CD4-positive, alpha-beta memory T cell (primary cell): ENCODE data around the gene MRPL21. TPM values are rescaled to one million over a fixed set of nuclear protein-coding genes. Genes with fewer than 3 reads are reported as not detected.
A peak's percentile ranks its signal among the peaks of the same experiment; 100 is the strongest.
"Not testable (repeated sequence)": the region's sequence is repeated elsewhere in the genome, so short reads cannot be mapped to it uniquely, and the experiment has no call there.

Experiments
- CTCF ChIA-PET: fragments of 350-600 bp; sonication (Branson Sonifier 250); formaldehyde crosslinking; loops from one replicate; lab custom pipeline; 2021; ENCODE audit warnings: inconsistent platforms; ENCODE audit not compliant: partially characterized antibody; lab: Charles Lee
- POLR2A ChIA-PET: fragments of 350-600 bp; sonication (Branson Sonifier 250); formaldehyde crosslinking; loops from one replicate; lab custom pipeline; 2021; ENCODE audit not compliant: partially characterized antibody; lab: Charles Lee
- DNase-seq, 5 donors: peaks; one replicate each; pipeline versions ENCODE4 v3.0.0 to v3.0.0-alpha.2; 2020 to 2022; ENCODE audit warnings: mixed read lengths in 1 of 5
- H3K27ac ChIP-seq: one replicate; pipeline ENCODE4 v1.7.0; 2013; ENCODE audit warnings: low read depth, low read length
- H3K27me3 ChIP-seq: 2 replicates; pipeline ENCODE4 v1.7.0; 2013; ENCODE audit warnings: mild to moderate bottlenecking, low read length, moderate library complexity; ENCODE audit not compliant: insufficient read depth
- H3K36me3 ChIP-seq: 2 replicates; pipeline ENCODE4 v1.7.0; 2013; ENCODE audit warnings: mild to moderate bottlenecking, low read length, moderate library complexity; ENCODE audit not compliant: insufficient read depth
- H3K4me1 ChIP-seq: 2 replicates; pipeline ENCODE4 v1.7.0; 2013; ENCODE audit warnings: mild to moderate bottlenecking, low read length, moderate library complexity; ENCODE audit not compliant: insufficient read depth
- H3K4me3 ChIP-seq, 2 donors: one replicate each; pipeline ENCODE4 v1.7.0; 2013; ENCODE audit warnings: low read length in 2 of 2, mild to moderate bottlenecking in 1 of 2
- H3K9me3 ChIP-seq, 2 donors: one replicate each; pipeline ENCODE4 v1.7.0; 2013; ENCODE audit warnings: low read length in 2 of 2, control low read depth in 1 of 2; ENCODE audit not compliant: control insufficient read depth in 1 of 2
- H3K27ac Mint-ChIP-seq, 7 donors: one replicate each; pipeline ENCODE4 v1.8.0; 2020 to 2021; ENCODE audit warnings: mixed read lengths in 7 of 7, mild to moderate bottlenecking in 6 of 7, inconsistent platforms in 3 of 7, moderate library complexity in 3 of 7
- H3K27me3 Mint-ChIP-seq, 2 donors: one replicate each; pipeline ENCODE4 v1.8.0; 2020 to 2021; ENCODE audit warnings: mixed read lengths in 2 of 2
- H3K36me3 Mint-ChIP-seq, 2 donors: one replicate each; pipeline ENCODE4 v1.8.0; 2020 to 2021; ENCODE audit warnings: mixed read lengths in 2 of 2, inconsistent platforms in 1 of 2, mild to moderate bottlenecking in 1 of 2
- H3K4me1 Mint-ChIP-seq, 4 donors: one replicate each; pipeline ENCODE4 v1.8.0; 2020 to 2021; ENCODE audit warnings: mixed read lengths in 4 of 4, mild to moderate bottlenecking in 1 of 4
- H3K4me3 Mint-ChIP-seq, 8 donors: one replicate each; pipeline ENCODE4 v1.8.0; 2020 to 2021; ENCODE audit warnings: mixed read lengths in 8 of 8, mild to moderate bottlenecking in 7 of 8, moderate library complexity in 6 of 8, inconsistent platforms in 3 of 8
- H3K9me3 Mint-ChIP-seq, 8 donors: one replicate each; pipeline ENCODE4 v1.8.0; 2020 to 2021; ENCODE audit warnings: mixed read lengths in 8 of 8, mild to moderate bottlenecking in 5 of 8, inconsistent platforms in 3 of 8, moderate library complexity in 1 of 8
- intact Hi-C: fragments of 100-400 bp; cut with micrococcal nuclease; formaldehyde crosslinking; loops from one replicate; pipeline ENCODE4 v1.15.1; 2023
- polyA plus RNA-seq, 2 donors: library from polyadenylated mRNA; unstranded; fragments of 300-500 nt; fragmentation: Illumina TruSeq; gene quantifications; one replicate each; pipeline ENCODE4 v1.2.3, GENCODE V29; 2021
- total RNA-seq, 2 experiments: library from RNA; stranded (reverse); gene quantifications; one replicate each; pipeline ENCODE4 v1.2.3, GENCODE V29; 2021

MRPL21 gene
- total and polyA plus RNA-seq, 4 experiments from 2014 or later, result 36.2 to 151 (median 71.0) TPM

GRCh38 chr11:68893282-68893681 is 10.3 kb downstream of the MRPL21 start:
- no peak overlapping the region for H3K4me3 Mint-ChIP-seq
- H3K36me3 ChIP-seq, result peaks cover 48% of the 10 kb centered on the region
- H3K9me3 Mint-ChIP-seq, result no peaks in the 10 kb centered on the region
- H3K9me3 ChIP-seq, result no peaks in the 10 kb centered on the region
- H3K27ac ChIP-seq, result no peak overlapping the region
- intact Hi-C loops, result no loop called here
- H3K27me3 Mint-ChIP-seq, result no peaks in the 10 kb centered on the region
- ChIA-PET CTCF (no interaction called here), POLR2A (interaction anchor here (0.6 kb wide), 1 partner anchor 486 kb away, joined by 3 read pairs; no protein-coding TSS in a partner anchor)
- no peak overlapping the region for H3K4me3 ChIP-seq
- DNase-seq, result no peak
- no peaks in the 10 kb centered on the region for H3K4me1 Mint-ChIP-seq
- no peaks in the 10 kb centered on the region for H3K4me1 ChIP-seq
- H3K27ac Mint-ChIP-seq, result no peak overlapping the region
- no peaks in the 10 kb centered on the region for H3K27me3 ChIP-seq
- peaks cover 42 to 54% of the 10 kb centered on the region in 2 donors for H3K36me3 Mint-ChIP-seq

GRCh38 chr11:68892576-68892975 is 11.1 kb downstream of the MRPL21 start:
- no peak for DNase-seq
- no peaks in the 10 kb centered on the region for H3K27me3 Mint-ChIP-seq
- Histone ChIP-seq H3K9me3 (no peaks in the 10 kb centered on the region), H3K4me1 (no peaks in the 10 kb centered on the region), H3K4me3 (no peak overlapping the region), H3K27ac (no peak overlapping the region), H3K27me3 (no peaks in the 10 kb centered on the region), H3K36me3 (peaks cover 41% of the 10 kb centered on the region)
- POLR2A ChIA-PET, result no interaction called here
- H3K4me1 Mint-ChIP-seq, result no peaks in the 10 kb centered on the region
- H3K9me3 Mint-ChIP-seq, result no peaks in the 10 kb centered on the region
- no peak overlapping the region for H3K27ac Mint-ChIP-seq
- peaks cover 35 to 47% of the 10 kb centered on the region in 2 donors for H3K36me3 Mint-ChIP-seq
- intact Hi-C loops, result no loop called here
- CTCF ChIA-PET, result no interaction called here
- H3K4me3 Mint-ChIP-seq, result no peak overlapping the region

DNA sequence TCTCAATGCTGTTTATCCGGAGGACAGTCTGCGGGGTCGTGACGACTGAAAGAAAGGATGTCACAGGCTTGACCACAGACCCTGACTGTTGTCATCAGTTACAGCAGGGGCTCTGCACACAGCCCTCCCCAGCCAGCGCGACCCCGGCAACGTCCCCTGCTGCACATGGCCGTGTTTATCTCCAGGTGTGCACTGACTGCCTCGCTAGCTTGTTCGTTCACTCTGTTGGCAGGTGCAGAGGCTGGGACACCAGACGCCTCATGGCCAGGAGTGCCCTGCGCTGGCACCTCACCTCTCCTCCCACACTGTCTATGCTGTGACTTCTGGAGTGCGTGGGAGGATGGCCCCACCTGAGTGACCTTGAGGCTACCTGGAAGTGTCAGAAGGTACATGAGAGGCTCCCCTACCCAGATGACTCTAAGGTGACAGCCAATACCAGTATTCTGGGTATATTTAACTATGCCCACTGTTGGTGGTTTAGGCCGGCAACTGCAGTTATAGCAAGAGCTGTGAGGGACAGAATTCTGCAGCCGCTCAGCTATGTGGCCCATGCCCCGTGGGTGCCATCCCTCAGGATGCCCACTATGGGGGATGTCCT is 12.2 kb downstream of the MRPL21 start:
- H3K4me3 ChIP-seq, result no peak overlapping the region
- Mint-ChIP-seq H3K4me1 (no peaks in the 10 kb centered on the region), H3K9me3 (no peaks in the 10 kb centered on the region), H3K27ac (no peak overlapping the region), H3K27me3 (no peaks in the 10 kb centered on the region), H3K36me3 (peaks cover 30 to 39% of the 10 kb centered on the region in 2 donors), H3K4me3 (no peak overlapping the region)
- POLR2A ChIA-PET, result no interaction called here
- no peak for DNase-seq
- no peaks in the 10 kb centered on the region for H3K4me1 ChIP-seq
- CTCF ChIA-PET, result no interaction called here
- no peak overlapping the region for H3K27ac ChIP-seq
- no peaks in the 10 kb centered on the region for H3K27me3 ChIP-seq
- intact Hi-C loops, result no loop called here
- H3K36me3 ChIP-seq, result peaks cover 31% of the 10 kb centered on the region
- no peaks in the 10 kb centered on the region for H3K9me3 ChIP-seq

DNA sequence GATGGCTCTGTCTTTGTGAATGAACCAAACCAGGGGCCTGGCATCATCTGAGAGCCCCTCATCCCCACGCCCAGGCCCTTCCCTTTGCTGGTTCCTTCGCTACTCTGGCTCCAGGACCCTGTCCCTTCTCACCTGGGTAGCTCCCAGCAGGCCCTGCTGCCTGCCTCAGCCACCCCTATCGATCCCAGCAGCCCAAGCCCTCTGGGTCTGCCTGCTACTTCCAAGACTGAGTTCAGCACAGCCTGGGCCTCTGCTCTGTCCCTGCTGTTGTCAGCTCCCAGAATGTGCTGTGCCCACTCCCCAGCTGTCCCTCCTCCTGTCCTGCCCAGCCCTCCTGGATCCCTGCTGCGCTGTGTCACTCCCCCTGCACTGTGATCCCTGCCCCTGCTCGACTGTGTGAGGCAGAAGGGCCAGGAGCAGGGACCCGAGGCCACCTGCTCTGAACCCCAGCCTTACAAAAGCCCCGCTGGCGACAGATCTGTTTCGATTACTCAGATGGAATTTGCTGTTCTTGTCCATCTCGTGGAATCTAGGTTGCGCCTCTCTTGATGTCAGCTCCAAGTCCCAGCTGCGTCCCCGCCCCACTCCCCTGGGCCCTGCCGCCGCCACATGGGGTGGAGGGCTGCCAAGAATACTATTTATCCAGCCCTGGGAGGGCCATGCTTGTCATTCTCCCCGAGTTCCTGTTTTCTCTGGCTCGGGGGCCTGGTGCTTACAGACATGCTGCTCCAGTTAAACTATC is 13.0 kb downstream of the MRPL21 start:
- CTCF ChIA-PET, result no interaction called here
- H3K9me3 Mint-ChIP-seq, result no peaks in the 10 kb centered on the region
- H3K4me3 Mint-ChIP-seq, result no peak overlapping the region
- H3K27me3 ChIP-seq, result no peaks in the 10 kb centered on the region
- H3K36me3 ChIP-seq, result peaks cover 23% of the 10 kb centered on the region
- H3K4me1 ChIP-seq, result no peaks in the 10 kb centered on the region
- POLR2A ChIA-PET, result no interaction called here
- no peaks in the 10 kb centered on the region for H3K4me1 Mint-ChIP-seq
- no peaks in the 10 kb centered on the region for H3K9me3 ChIP-seq
- intact Hi-C loops, result no loop called here
- no peak overlapping the region for H3K27ac Mint-ChIP-seq
- H3K36me3 Mint-ChIP-seq, result peaks cover 30 to 32% of the 10 kb centered on the region in 2 donors
- H3K4me3 ChIP-seq, result no peak overlapping the region
- no peak overlapping the region for H3K27ac ChIP-seq
- H3K27me3 Mint-ChIP-seq, result no peaks in the 10 kb centered on the region
- no peak for DNase-seq

- peaks cover 30 to 32% of the 10 kb centered on the region in 2 donors for H3K36me3 Mint-ChIP-seq
- H3K4me1 Mint-ChIP-seq, result no peaks in the 10 kb centered on the region
- intact Hi-C loops, result no loop called here
- POLR2A ChIA-PET, result no interaction called here
- H3K9me3 Mint-ChIP-seq, result no peaks in the 10 kb centered on the region
- no peak overlapping the region for H3K27ac ChIP-seq
- H3K27ac Mint-ChIP-seq, result no peak overlapping the region
- DNase-seq, result no peak
- no peaks in the 10 kb centered on the region for H3K27me3 Mint-ChIP-seq
- H3K4me3 ChIP-seq, result no peak overlapping the region
- peaks cover 21% of the 10 kb centered on the region for H3K36me3 ChIP-seq
- H3K4me3 Mint-ChIP-seq, result no peak overlapping the region
- no peaks in the 10 kb centered on the region for H3K27me3 ChIP-seq
- CTCF ChIA-PET, result no interaction called here
- H3K4me1 ChIP-seq, result no peaks in the 10 kb centered on the region
- no peaks in the 10 kb centered on the region for H3K9me3 ChIP-seq
Observed at GRCh38 chr11:68889948-68890446, 13.6 kb downstream of the MRPL21 start.

DNA sequence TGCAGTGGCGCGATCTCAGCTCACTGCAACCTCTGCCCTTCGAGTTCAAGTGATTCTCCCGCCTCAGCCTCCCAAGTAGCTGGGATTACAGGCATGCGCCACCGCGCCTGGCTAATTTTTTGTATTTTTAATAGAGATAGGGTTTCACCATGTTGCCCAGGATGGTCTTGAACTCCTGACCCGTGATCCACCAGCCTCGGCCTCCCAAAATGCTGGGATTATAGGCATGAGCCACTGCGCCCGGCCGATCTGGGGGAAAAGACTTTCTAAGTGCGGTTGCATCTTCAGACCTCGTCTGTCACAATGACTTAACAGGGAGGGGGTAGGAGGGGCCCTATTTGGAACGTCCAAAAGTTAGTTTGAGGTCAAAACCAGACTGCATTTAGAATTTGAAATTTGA is 18.8 kb downstream of the MRPL21 start:
- POLR2A ChIA-PET, intact Hi-C loops: not testable (repeated sequence)
- H3K27ac Mint-ChIP-seq, result peak overlapping the region in 1 of 7 donors; percentile 43

DNA sequence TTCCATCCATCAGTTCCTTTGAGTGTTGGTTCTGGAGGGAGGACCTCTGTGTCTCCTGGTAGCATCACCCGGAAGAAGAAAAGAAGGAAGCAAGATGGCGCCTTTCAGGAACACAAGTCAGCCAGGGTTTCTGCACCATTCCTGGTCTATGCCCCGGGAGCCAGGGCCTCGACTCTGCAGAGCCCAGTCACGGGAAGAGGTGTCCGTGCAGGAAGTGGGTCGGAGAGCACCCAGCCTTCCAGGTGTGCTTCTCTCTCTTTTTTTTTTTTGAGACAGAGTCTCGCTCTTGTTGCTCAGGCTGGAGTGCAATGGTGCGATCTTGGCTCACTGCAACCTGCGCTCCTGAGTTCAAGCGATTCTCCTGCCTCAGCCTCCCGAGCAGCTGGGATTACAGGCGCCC is 21.2 kb downstream of the MRPL21 start:
- H3K27ac ChIP-seq, result no peak overlapping the region
- no peak for DNase-seq
- H3K27me3 Mint-ChIP-seq, result no peaks in the 10 kb centered on the region
- H3K4me1 ChIP-seq, result no peaks in the 10 kb centered on the region
- no peaks in the 10 kb centered on the region for H3K9me3 ChIP-seq
- ChIA-PET CTCF (no interaction called here), POLR2A (no interaction called here)
- no peaks in the 10 kb centered on the region for H3K4me1 Mint-ChIP-seq
- no peaks in the 10 kb centered on the region for H3K9me3 Mint-ChIP-seq
- intact Hi-C loops, result no loop called here
- no peak overlapping the region for H3K27ac Mint-ChIP-seq
- no peak overlapping the region for H3K4me3 ChIP-seq
- H3K4me3 Mint-ChIP-seq, result no peak overlapping the region
- H3K36me3 ChIP-seq, result no peaks in the 10 kb centered on the region
- no peaks in the 10 kb centered on the region for H3K27me3 ChIP-seq
- peaks cover 0 to 4% of the 10 kb centered on the region in 2 donors for H3K36me3 Mint-ChIP-seq

More for the DNA sequence above, 18.8 kb downstream of the MRPL21 start:
- H3K36me3 ChIP-seq, H3K9me3 ChIP-seq, H3K4me3 Mint-ChIP-seq, H3K4me1 Mint-ChIP-seq, H3K4me3 ChIP-seq, H3K27me3 Mint-ChIP-seq, CTCF ChIA-PET, H3K4me1 ChIP-seq, H3K9me3 Mint-ChIP-seq, H3K27me3 ChIP-seq, H3K36me3 Mint-ChIP-seq, H3K27ac ChIP-seq, DNase-seq: not testable (repeated sequence)
